WTC11 (cell line): Measurements from ENCODE around the gene ZNF436. TPM values are rescaled to one million over a fixed set of nuclear protein-coding genes. Genes with fewer than 3 reads are reported as not detected.
A peak's percentile ranks its signal among the peaks of the same experiment; 100 is the strongest.

ENCODE experiments used
- ATAC-seq: fragments of 200-7000 bp; cut with Tn5 transposase; 2 replicates; pipeline ENCODE4 v1.10.0; 2021; ENCODE audit warnings: mild to moderate bottlenecking, moderate library complexity
- CTCF ChIA-PET: fragments of 300-600 bp; sonication (Branson Sonifier 250); formaldehyde crosslinking; loops from one replicate; lab custom pipeline; 2021; ENCODE audit warnings: antibody characterized with exemption; lab: Charles Lee
- POLR2A ChIA-PET: fragments of 350-600 bp; sonication (Branson Sonifier 250); formaldehyde crosslinking; loops from one replicate; lab custom pipeline; 2021; ENCODE audit warnings: antibody characterized with exemption; lab: Charles Lee
- DNase-seq: peaks from one replicate; pipeline ENCODE4 v3.0.0; 2021; ENCODE audit warnings: low spot score
- H3K27ac Mint-ChIP-seq: 2 replicates; pipeline ENCODE4 v1.8.0; 2021; ENCODE audit warnings: mixed read lengths
- H3K27me3 Mint-ChIP-seq: 2 replicates; pipeline ENCODE4 v1.8.0; 2021; ENCODE audit warnings: low read depth, mild to moderate bottlenecking, moderate library complexity, mixed read lengths
- H3K36me3 Mint-ChIP-seq: 2 replicates; pipeline ENCODE4 v1.8.0; 2021; ENCODE audit warnings: mixed read lengths
- H3K4me1 Mint-ChIP-seq: 2 replicates; pipeline ENCODE4 v1.8.0; 2022; ENCODE audit warnings: mixed read lengths
- H3K4me3 Mint-ChIP-seq: 2 replicates; pipeline ENCODE4 v1.8.0; 2021; ENCODE audit warnings: mild to moderate bottlenecking, moderate library complexity, mixed read lengths
- H3K9me3 Mint-ChIP-seq: 2 replicates; pipeline ENCODE4 v1.8.0; 2021; ENCODE audit warnings: mixed read lengths
- CTCF ChIP-seq: fragments of 200-600 bp; IDR thresholded peaks from 2 replicates; pipeline ENCODE4 v1.8.0; 2022; ENCODE audit warnings: antibody characterized with exemption
- ELF4 ChIP-seq: sonication (generic); formaldehyde crosslinking; IDR thresholded peaks from 2 replicates; pipeline ENCODE4 v1.8.1; 2022; ENCODE audit warnings: low read depth, mild to moderate bottlenecking, moderate library complexity, missing genetic modification reagents
- FOXJ3 ChIP-seq: sonication (generic); formaldehyde crosslinking; IDR thresholded peaks from 2 replicates; pipeline ENCODE4 v1.9.0; 2021; ENCODE audit warnings: missing genetic modification reagents, mild to moderate bottlenecking, borderline replicate concordance
- JUN ChIP-seq: sonication (generic); formaldehyde crosslinking; IDR thresholded peaks from 2 replicates; pipeline ENCODE4 v1.8.0; 2023; ENCODE audit warnings: mild to moderate bottlenecking, missing genetic modification reagents
- PRRX2 ChIP-seq: fragments of 250-450 bp; sonication (Bioruptor Pico); IDR thresholded peaks from 2 replicates; pipeline ENCODE4 v1.8.0; 2021; ENCODE audit warnings: mild to moderate bottlenecking
- SOX15 ChIP-seq: fragments of 250-450 bp; sonication (Bioruptor Pico); IDR thresholded peaks from 2 replicates; pipeline ENCODE4 v1.9.0; 2021; ENCODE audit warnings: mild to moderate bottlenecking
- STAT6 ChIP-seq: sonication (generic); formaldehyde crosslinking; conservative IDR thresholded peaks from 2 replicates; pipeline ENCODE4 v1.8.1; 2023; ENCODE audit warnings: mild to moderate bottlenecking, low read depth, missing genetic modification reagents, moderate library complexity
- TEAD1 ChIP-seq: sonication (generic); formaldehyde crosslinking; IDR thresholded peaks from 2 replicates; pipeline ENCODE4 v1.8.0; 2022; ENCODE audit warnings: mild to moderate bottlenecking, missing genetic modification reagents
- ZNF121 ChIP-seq: sonication (generic); formaldehyde crosslinking; IDR thresholded peaks from 2 replicates; pipeline ENCODE4 v1.8.0; 2023; ENCODE audit warnings: missing genetic modification reagents
- total RNA-seq: library from RNA; stranded (reverse); gene quantifications from 3 replicates; pipeline ENCODE4 v1.2.3, GENCODE V29; 2021
- TF ChIP-seq, protein P1 (sequence below): sonication (generic); formaldehyde crosslinking; IDR thresholded peaks from 2 replicates; pipeline ENCODE4 v1.8.0; 2022; ENCODE audit warnings: missing genetic modification reagents
- TF ChIP-seq, protein P2 (sequence below): sonication (generic); formaldehyde crosslinking; IDR thresholded peaks from 2 replicates; pipeline ENCODE4 v1.8.0; 2022; ENCODE audit warnings: mild to moderate bottlenecking, missing genetic modification reagents
- TF ChIP-seq, protein P3 (sequence below): sonication (generic); formaldehyde crosslinking; IDR thresholded peaks from 2 replicates; pipeline ENCODE4 v1.8.1; 2022; ENCODE audit warnings: mild to moderate bottlenecking, missing genetic modification reagents, moderate library complexity, borderline replicate concordance
- TF ChIP-seq, protein P4 (sequence below): sonication (generic); formaldehyde crosslinking; conservative IDR thresholded peaks from 2 replicates; pipeline ENCODE4 v1.8.1; 2022; ENCODE audit warnings: mild to moderate bottlenecking, missing genetic modification reagents

Gene ZNF436
- total RNA-seq, 1 experiment from 2014 or later, result 1.3 TPM

- no peak for DNase-seq
- POLR2A ChIA-PET, result no interaction called here
- H3K4me3 Mint-ChIP-seq, result no peak overlapping the region
- no peaks in the 10 kb centered on the region for H3K27me3 Mint-ChIP-seq
- ATAC-seq, result no peak
- H3K4me1 Mint-ChIP-seq, result peaks cover 9% of the 10 kb centered on the region; the same call in 1 of the 2 replicates
- H3K36me3 Mint-ChIP-seq, result no peaks in the 10 kb centered on the region
- CTCF ChIA-PET, result interaction anchor here (3.0 kb wide), 1 partner anchor 37 kb away, joined by 48 read pairs; the partner anchor contains the start of gene ZNF436
- TF ChIP-seq, protein P1, sequence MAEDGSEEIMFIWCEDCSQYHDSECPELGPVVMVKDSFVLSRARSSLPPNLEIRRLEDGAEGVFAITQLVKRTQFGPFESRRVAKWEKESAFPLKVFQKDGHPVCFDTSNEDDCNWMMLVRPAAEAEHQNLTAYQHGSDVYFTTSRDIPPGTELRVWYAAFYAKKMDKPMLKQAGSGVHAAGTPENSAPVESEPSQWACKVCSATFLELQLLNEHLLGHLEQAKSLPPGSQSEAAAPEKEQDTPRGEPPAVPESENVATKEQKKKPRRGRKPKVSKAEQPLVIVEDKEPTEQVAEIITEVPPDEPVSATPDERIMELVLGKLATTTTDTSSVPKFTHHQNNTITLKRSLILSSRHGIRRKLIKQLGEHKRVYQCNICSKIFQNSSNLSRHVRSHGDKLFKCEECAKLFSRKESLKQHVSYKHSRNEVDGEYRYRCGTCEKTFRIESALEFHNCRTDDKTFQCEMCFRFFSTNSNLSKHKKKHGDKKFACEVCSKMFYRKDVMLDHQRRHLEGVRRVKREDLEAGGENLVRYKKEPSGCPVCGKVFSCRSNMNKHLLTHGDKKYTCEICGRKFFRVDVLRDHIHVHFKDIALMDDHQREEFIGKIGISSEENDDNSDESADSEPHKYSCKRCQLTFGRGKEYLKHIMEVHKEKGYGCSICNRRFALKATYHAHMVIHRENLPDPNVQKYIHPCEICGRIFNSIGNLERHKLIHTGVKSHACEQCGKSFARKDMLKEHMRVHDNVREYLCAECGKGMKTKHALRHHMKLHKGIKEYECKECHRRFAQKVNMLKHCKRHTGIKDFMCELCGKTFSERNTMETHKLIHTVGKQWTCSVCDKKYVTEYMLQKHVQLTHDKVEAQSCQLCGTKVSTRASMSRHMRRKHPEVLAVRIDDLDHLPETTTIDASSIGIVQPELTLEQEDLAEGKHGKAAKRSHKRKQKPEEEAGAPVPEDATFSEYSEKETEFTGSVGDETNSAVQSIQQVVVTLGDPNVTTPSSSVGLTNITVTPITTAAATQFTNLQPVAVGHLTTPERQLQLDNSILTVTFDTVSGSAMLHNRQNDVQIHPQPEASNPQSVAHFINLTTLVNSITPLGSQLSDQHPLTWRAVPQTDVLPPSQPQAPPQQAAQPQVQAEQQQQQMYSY, result no peak
- no peak for TF ChIP-seq ELF4 (CRISPR knock-in tag)
- TF ChIP-seq, protein P2, sequence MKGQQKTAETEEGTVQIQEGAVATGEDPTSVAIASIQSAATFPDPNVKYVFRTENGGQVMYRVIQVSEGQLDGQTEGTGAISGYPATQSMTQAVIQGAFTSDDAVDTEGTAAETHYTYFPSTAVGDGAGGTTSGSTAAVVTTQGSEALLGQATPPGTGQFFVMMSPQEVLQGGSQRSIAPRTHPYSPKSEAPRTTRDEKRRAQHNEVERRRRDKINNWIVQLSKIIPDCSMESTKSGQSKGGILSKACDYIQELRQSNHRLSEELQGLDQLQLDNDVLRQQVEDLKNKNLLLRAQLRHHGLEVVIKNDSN (CRISPR knock-in tag), result no peak
- TF ChIP-seq SOX15 (CRISPR knock-in tag), result no peak
- TF ChIP-seq, all 79 proteins: peak for 0
- H3K27ac Mint-ChIP-seq, result no peak overlapping the region
- no peaks in the 10 kb centered on the region for H3K9me3 Mint-ChIP-seq
Measured at GRCh38 chr1:23405946-23406345, 36.3 kb upstream of the ZNF436 start.

GRCh38 chr1:23403735-23404486 lies 34.3 kb upstream of the ZNF436 start:
- 0 out of 2 replicates have a peak, but pooled peaks have one; percentile 15 for TF ChIP-seq ZNF121 (CRISPR knock-in tag)
- no peak for TF ChIP-seq PRRX2 (CRISPR knock-in tag)
- TF ChIP-seq CTCF, result peak; percentile 92
- TF ChIP-seq, protein P3, sequence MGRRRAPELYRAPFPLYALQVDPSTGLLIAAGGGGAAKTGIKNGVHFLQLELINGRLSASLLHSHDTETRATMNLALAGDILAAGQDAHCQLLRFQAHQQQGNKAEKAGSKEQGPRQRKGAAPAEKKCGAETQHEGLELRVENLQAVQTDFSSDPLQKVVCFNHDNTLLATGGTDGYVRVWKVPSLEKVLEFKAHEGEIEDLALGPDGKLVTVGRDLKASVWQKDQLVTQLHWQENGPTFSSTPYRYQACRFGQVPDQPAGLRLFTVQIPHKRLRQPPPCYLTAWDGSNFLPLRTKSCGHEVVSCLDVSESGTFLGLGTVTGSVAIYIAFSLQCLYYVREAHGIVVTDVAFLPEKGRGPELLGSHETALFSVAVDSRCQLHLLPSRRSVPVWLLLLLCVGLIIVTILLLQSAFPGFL (CRISPR knock-in tag), result no peak
- peak; percentile 95 for ATAC-seq
- CTCF ChIA-PET, result interaction anchor here (0.5 to 3.0 kb wide), 49 partner anchors 9 to 432 kb away, joined by 3 to 48 read pairs (median 4); partner anchors contain the start of genes ASAP3, E2F2, HNRNPR and HTR1D
- POLR2A ChIA-PET, result interaction anchor here (1.3 kb wide), 1 partner anchor 32 kb away, joined by 4 read pairs; no protein-coding TSS in a partner anchor
- Mint-ChIP-seq H3K36me3 (no peaks in the 10 kb centered on the region), H3K27me3 (no peaks in the 10 kb centered on the region), H3K4me1 (peaks cover 9% of the 10 kb centered on the region; the same call in 1 of the 2 replicates), H3K27ac (no peak overlapping the region), H3K4me3 (peak overlapping the region; percentile 45), H3K9me3 (no peaks in the 10 kb centered on the region)
- DNase-seq, result peak; percentile 95

DNA sequence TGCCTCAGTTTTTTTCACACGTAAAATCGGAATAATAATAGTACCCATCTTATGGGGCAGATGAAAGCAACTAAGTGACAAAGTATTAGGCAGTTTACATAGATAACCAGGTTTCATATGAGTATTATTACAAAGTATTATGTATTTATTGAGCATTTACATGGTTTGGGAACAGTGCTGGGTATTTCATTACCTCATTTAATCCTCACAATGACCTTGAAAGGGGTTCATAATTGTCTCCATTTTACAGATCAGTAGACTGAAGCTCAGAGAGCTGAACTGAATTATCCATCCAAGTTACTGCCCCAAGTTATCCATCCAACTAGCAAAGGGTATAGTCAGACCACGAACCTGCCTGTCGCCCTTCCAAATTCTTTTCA lies 33.7 kb upstream of the ZNF436 start:
- Mint-ChIP-seq H3K36me3 (no peaks in the 10 kb centered on the region), H3K9me3 (no peaks in the 10 kb centered on the region), H3K27ac (no peak overlapping the region), H3K27me3 (no peaks in the 10 kb centered on the region), H3K4me3 (peak overlapping the region; percentile 45), H3K4me1 (peaks cover 9% of the 10 kb centered on the region; the same call in 1 of the 2 replicates)
- ChIA-PET POLR2A (no interaction called here), CTCF (interaction anchor here (0.5 to 3.0 kb wide), 48 partner anchors 8 to 431 kb away, joined by 3 to 48 read pairs (median 4); partner anchors contain the start of genes ASAP3, E2F2, HNRNPR and HTR1D)
- ATAC-seq (no peak), DNase-seq (no peak)
- TF ChIP-seq, protein P4, sequence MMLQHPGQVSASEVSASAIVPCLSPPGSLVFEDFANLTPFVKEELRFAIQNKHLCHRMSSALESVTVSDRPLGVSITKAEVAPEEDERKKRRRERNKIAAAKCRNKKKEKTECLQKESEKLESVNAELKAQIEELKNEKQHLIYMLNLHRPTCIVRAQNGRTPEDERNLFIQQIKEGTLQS, result no peak
- TF ChIP-seq ZNF121 (CRISPR knock-in tag) (no peak), TEAD1 (no peak), JUN (CRISPR knock-in tag) (no peak), FOXJ3 (no peak), STAT6 (CRISPR knock-in tag) (no peak)
